ENCODE measurements around the gene MAP2K2. TPM values are rescaled to one million over a fixed set of nuclear protein-coding genes. Genes with fewer than 3 reads are reported as not detected.
A peak's percentile ranks its signal among the peaks of the same experiment; 100 is the strongest.

MAP2K2 gene
- total and polyA plus RNA-seq, 9 of the 15 experiments (the other 6 are each of a cell fraction or from before 2014, with no cell fraction given) = 1.0 to 151 (median 58.3) TPM

GRCh38 chr19:4053423-4054324 is 70.2 kb downstream of the MAP2K2 start:
- in situ Hi-C loops (cut with MboI) = no loop called here
- POLR2A ChIA-PET = no interaction called here
- no TSS peak for BruUV-seq (replicated peaks)
- 94% methylated on average over 51 of the region's 82 CpGs for WGBS (ENCODE audit: insufficient coverage, low coverage, missing lambda C conversion rate)
- no peak for DNase-seq (ENCODE audit: extremely low read depth in 1 of 4, low spot score in 3 of 4)
- intact Hi-C loops (cut with micrococcal nuclease) = no loop called here
- Histone ChIP-seq H3K36me3 (ENCODE audit: control insufficient read depth, insufficient read depth, low read length) (peaks cover 82% of the 10 kb centered on the region; the same call in 2 of the 3 replicates), H3K4me3 (no peak overlapping the region), H3K9ac (ENCODE audit: insufficient read depth in 1 of 2, low read depth in 2 of 2, low read length in 2 of 2) (no peak overlapping the region), H4K20me1 (replicated peaks; ENCODE audit: control insufficient read depth, insufficient read depth, low read length) (peaks cover 50% of the 10 kb centered on the region), H3K9me3 (replicated peaks; ENCODE audit: control insufficient read depth, insufficient read depth, low read depth, low read length) (no peaks in the 10 kb centered on the region; the same call in 1 of the 2 replicates), H3K9me1 (ENCODE audit: control insufficient read depth, insufficient read depth, low read length) (peaks cover 3% of the 10 kb centered on the region), H3K79me2 (ENCODE audit: control insufficient read depth, insufficient read depth, low read length) (peaks cover 95% of the 10 kb centered on the region), H3K27me3 (ENCODE audit: control insufficient read depth in 2 of 2, insufficient read depth in 2 of 2, low read length in 2 of 2) (no peaks in the 10 kb centered on the region), H3K4me2 (ENCODE audit: insufficient read depth, low read length) (no peak overlapping the region), H3K27ac (ENCODE audit: extremely low read depth, low read depth, low read length) (no peak overlapping the region; the same call in 2 of the 3 replicates), H2AFZ (ENCODE audit: low read depth, low read length) (no peak overlapping the region), H3K4me1 (replicated peaks in 1 of 2; ENCODE audit: control insufficient read depth in 2 of 2, insufficient read depth in 2 of 2, low read length in 2 of 2) (peaks cover 2 to 46% of the 10 kb centered on the region in 2 experiments; a peak in 3 of 5 replicates)
- no peak for ATAC-seq
- 0 out of 2 replicates have a peak, but pooled peaks have one; percentile 34 for TF ChIP-seq RBFOX2 (IDR thresholded peaks at IDR 0.05; ENCODE audit: low read depth, low read length)
- no peak for TF ChIP-seq CTCFL (IDR thresholded peaks at IDR 0.05; ENCODE audit: borderline replicate concordance, insufficient read depth, low read depth, low read length, poor library complexity, severe bottlenecking)
- peak; percentile 41 for TF ChIP-seq PHF20 (IDR thresholded peaks at IDR 0.05; ENCODE audit: partially characterized antibody)
- no peak for TF ChIP-seq KDM2B (CRISPR knock-in tag; IDR thresholded peaks at IDR 0.05)
- no peak for TF ChIP-seq PREB (CRISPR knock-in tag; IDR thresholded peaks at IDR 0.05)
- TF ChIP-seq ZNF740 (CRISPR knock-in tag; IDR thresholded peaks at IDR 0.05) = 0 out of 2 replicates have a peak, but pooled peaks have one; percentile 25
- TF ChIP-seq ZNF740 (tag; IDR thresholded peaks at IDR 0.05) = no peak
- TF ChIP-seq RBM22 (IDR thresholded peaks at IDR 0.05; ENCODE audit: low read depth, low read length, poor library complexity, severe bottlenecking) = peak; percentile 1
- TF ChIP-seq SUPT5H (IDR thresholded peaks at IDR 0.05) = peak; percentile 76
- TF ChIP-seq COPS2 (conservative IDR thresholded peaks at IDR 0.05) = no peak
- peak; percentile 96 for TF ChIP-seq ZBTB33 (CRISPR knock-in tag; IDR thresholded peaks at IDR 0.05)
- 0 out of 2 replicates have a peak, but pooled peaks have one; percentile 30 for TF ChIP-seq HDGF (IDR thresholded peaks at IDR 0.05)
- 0 out of 2 replicates have a peak, but pooled peaks have one; percentile 15 for TF ChIP-seq CBX5 (IDR thresholded peaks at IDR 0.05; ENCODE audit: borderline replicate concordance, low read depth)
- TF ChIP-seq POLR2B (IDR thresholded peaks at IDR 0.05; ENCODE audit: low read depth, partially characterized antibody) = peak; percentile 60
- TF ChIP-seq POLR2A (conservative IDR thresholded peaks at IDR 0.05) = peak; percentile 56; the same call in 1 of the 2 replicates
- no peak for TF ChIP-seq POLR2G (IDR thresholded peaks at IDR 0.05; ENCODE audit: low read depth, low read length)
- FAIRE-seq = peak; percentile 32
- CTCF ChIA-PET (ENCODE audit: low intra/inter-chr PET ratio) = no interaction called here
